Measurements from ENCODE around the gene FOXP1. TPM values are rescaled to one million over a fixed set of nuclear protein-coding genes. Genes with fewer than 3 reads are reported as not detected.

The FOXP1 gene
- total RNA-seq, 2 experiments from 2014 or later, result 66.3 to 68.8 TPM

GRCh38 chr3:71512544-71512943 is 71.0 kb downstream of the FOXP1 start:
- peaks cover 10% of the 10 kb centered on the region for H3K4me1 Mint-ChIP-seq
- H3K27ac Mint-ChIP-seq, result no peak overlapping the region
- no peak for ATAC-seq
- no peak for DNase-seq
- no peak overlapping the region for H3K4me3 Mint-ChIP-seq
- H3K27me3 Mint-ChIP-seq, result no peaks in the 10 kb centered on the region
- no peaks in the 10 kb centered on the region for H3K9me3 Mint-ChIP-seq (ENCODE audit: low read depth)
- CTCF ChIA-PET, result interaction anchor here (1.0 kb wide), 1 partner anchor 17 kb away, joined by 3 read pairs; no protein-coding TSS in a partner anchor
- no peaks in the 10 kb centered on the region for H3K36me3 Mint-ChIP-seq

- ATAC-seq (peak; percentile 76), DNase-seq (peak; percentile 48)
- H3K4me1 Mint-ChIP-seq, result peaks cover 10% of the 10 kb centered on the region
- CTCF ChIA-PET, result interaction anchor here (0.7 to 1.1 kb wide), 7 partner anchors 10 to 500 kb away, joined by 3 read pairs; no protein-coding TSS in a partner anchor
- no peak overlapping the region for H3K27ac Mint-ChIP-seq
- H3K4me3 Mint-ChIP-seq, result no peak overlapping the region
- H3K27me3 Mint-ChIP-seq, result no peaks in the 10 kb centered on the region
- no peaks in the 10 kb centered on the region for H3K36me3 Mint-ChIP-seq
- H3K9me3 Mint-ChIP-seq (ENCODE audit: low read depth), result no peaks in the 10 kb centered on the region
These were observed 71.5 kb downstream of the FOXP1 start for GRCh38 chr3:71512000-71512399.

DNA sequence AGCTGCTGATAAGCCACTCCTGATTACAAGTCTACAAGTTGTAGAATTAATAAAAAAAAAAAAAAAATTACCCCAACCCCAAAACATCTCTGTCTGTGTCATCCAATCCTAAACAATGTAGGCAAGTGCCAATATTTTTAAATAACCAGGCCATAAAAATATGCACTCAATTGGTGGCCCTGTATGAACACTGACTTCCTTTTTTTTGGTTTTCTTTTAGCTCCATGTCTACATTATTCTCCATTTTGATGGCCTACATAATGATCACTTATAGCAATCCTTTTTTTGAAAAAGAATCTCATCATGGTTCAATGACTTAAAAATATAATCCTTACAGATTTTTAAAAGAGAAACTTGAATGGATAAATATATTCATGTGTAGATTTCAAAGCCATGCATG is 72.1 kb downstream of the FOXP1 start:
- Mint-ChIP-seq H3K36me3 (no peaks in the 10 kb centered on the region), H3K9me3 (ENCODE audit: low read depth) (no peaks in the 10 kb centered on the region), H3K27me3 (no peaks in the 10 kb centered on the region), H3K4me3 (no peak overlapping the region), H3K4me1 (peaks cover 10% of the 10 kb centered on the region), H3K27ac (no peak overlapping the region)
- CTCF ChIA-PET, result interaction anchor here (0.7 to 1.1 kb wide), 8 partner anchors 11 to 500 kb away, joined by 3 read pairs; no protein-coding TSS in a partner anchor
- DNase-seq (no peak), ATAC-seq (no peak)

- DNase-seq (no peak), ATAC-seq (no peak)
- Mint-ChIP-seq H3K27ac (no peak overlapping the region), H3K4me3 (no peak overlapping the region), H3K36me3 (no peaks in the 10 kb centered on the region), H3K4me1 (peaks cover 10% of the 10 kb centered on the region), H3K9me3 (ENCODE audit: low read depth) (no peaks in the 10 kb centered on the region), H3K27me3 (no peaks in the 10 kb centered on the region)
- CTCF ChIA-PET, result interaction anchor here (0.9 to 1.1 kb wide), 4 partner anchors 11 to 499 kb away, joined by 3 read pairs; no protein-coding TSS in a partner anchor
These were observed 72.5 kb downstream of the FOXP1 start for GRCh38 chr3:71511037-71511436.

- peaks cover 10% of the 10 kb centered on the region for H3K4me1 Mint-ChIP-seq
- H3K36me3 Mint-ChIP-seq, result no peaks in the 10 kb centered on the region
- H3K4me3 Mint-ChIP-seq, result no peak overlapping the region
- ATAC-seq (no peak), DNase-seq (no peak)
- no peak overlapping the region for H3K27ac Mint-ChIP-seq
- CTCF ChIA-PET, result no interaction called here
- H3K27me3 Mint-ChIP-seq, result no peaks in the 10 kb centered on the region
- no peaks in the 10 kb centered on the region for H3K9me3 Mint-ChIP-seq (ENCODE audit: low read depth)
These were observed 73.0 kb downstream of the FOXP1 start for GRCh38 chr3:71510510-71510909.

DNA sequence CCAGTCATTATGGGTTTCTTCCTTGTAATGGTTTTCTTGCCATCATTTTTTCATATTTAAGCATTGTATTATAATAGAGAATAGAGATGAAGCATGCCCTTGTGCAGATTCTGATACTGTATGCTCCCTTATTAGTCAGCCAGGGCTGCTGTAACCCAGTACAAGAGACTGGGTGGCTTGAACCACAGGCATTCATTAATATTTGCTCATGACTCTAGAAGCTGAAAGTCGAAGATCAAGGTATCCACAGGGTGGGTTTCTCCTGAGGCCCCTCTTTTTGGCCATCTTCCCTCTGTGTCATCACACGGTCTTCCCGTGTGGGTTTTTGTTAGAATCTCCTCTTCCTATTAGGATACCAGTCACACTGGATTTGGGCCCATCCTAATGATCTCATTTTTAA is 74.5 kb downstream of the FOXP1 start:
- H3K27ac Mint-ChIP-seq, result no peak overlapping the region
- no peaks in the 10 kb centered on the region for H3K9me3 Mint-ChIP-seq (ENCODE audit: low read depth)
- H3K4me1 Mint-ChIP-seq, result peaks cover 16% of the 10 kb centered on the region
- H3K36me3 Mint-ChIP-seq, result no peaks in the 10 kb centered on the region
- DNase-seq, result no peak
- no peak overlapping the region for H3K4me3 Mint-ChIP-seq
- no peaks in the 10 kb centered on the region for H3K27me3 Mint-ChIP-seq
- CTCF ChIA-PET, result no interaction called here
- ATAC-seq, result no peak

DNA sequence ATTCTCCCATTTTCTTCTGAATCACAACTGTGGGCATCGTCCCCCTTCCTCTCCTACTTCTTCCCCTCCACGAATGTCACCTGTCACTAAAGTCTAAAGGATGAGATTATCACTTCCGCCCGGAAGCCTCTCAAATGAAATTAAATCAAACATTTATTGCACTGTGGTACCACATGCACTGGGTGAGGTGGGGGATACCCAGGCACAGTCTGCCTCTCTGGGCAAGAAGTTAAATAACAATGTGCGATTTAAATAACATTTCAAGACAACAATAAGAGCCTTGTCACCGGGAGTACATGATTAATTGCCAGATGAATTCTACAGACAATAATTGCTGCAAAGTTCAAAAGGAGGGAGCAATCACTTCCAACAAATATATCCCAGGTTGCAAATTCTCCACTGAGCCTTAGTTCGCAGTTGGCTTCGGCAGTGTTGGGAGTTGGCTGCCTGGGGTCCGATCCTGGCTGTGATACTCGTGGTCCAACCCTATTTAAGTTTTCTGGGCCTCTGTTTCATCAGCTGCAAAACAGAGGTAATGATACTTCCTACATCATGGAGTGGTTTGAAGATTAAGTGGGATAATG is 77.7 kb downstream of the FOXP1 start:
- Mint-ChIP-seq H3K27ac (no peak overlapping the region), H3K27me3 (no peaks in the 10 kb centered on the region), H3K9me3 (ENCODE audit: low read depth) (no peaks in the 10 kb centered on the region), H3K36me3 (no peaks in the 10 kb centered on the region), H3K4me3 (no peak overlapping the region), H3K4me1 (peaks cover 17% of the 10 kb centered on the region)
- no peak for DNase-seq
- CTCF ChIA-PET, result interaction anchor here (1.5 kb wide), 1 partner anchor 10 kb away, joined by 5 read pairs; no protein-coding TSS in a partner anchor
- no peak for ATAC-seq

DNA sequence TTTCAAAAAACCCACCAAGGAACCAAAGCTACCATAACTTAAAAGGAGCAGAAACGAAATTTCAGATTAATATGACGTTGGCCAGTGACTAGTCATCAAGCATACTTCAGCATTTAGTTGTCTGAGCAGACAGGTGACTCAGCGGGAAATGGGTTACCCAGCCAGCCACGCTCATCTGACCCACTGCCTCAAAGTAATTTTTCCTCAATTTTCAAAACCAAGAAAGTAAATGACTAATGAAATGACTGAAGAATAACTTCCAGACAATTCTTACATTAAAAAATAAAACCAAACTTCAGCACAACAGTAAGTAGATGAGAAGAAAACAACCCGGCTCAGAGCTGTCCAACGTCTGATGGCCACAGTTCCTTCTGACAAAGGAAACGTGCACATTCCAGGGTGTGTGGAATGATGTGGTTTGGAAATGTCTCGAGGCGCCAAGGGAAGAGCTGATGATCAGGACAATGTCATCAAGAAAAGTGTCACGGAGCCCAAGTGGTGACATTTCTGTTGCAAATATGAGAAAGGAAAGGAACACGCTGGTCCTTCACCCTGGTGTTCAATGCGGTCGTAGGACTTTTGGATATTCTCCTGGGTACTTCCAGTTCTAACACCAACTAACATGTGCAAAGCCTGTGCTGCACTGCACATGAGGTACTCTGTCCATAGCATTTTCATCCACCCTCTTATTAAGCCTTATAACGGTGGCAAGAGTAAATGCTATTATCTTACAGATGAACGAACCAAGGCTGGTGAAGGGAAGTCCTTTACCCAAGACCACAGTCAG is 79.1 kb downstream of the FOXP1 start:
- H3K9me3 Mint-ChIP-seq (ENCODE audit: low read depth), result no peaks in the 10 kb centered on the region
- CTCF ChIA-PET, result interaction anchor here (0.8 kb wide), 1 partner anchor 13 kb away, joined by 3 read pairs; no protein-coding TSS in a partner anchor
- no peaks in the 10 kb centered on the region for H3K36me3 Mint-ChIP-seq
- DNase-seq, result no peak
- H3K4me1 Mint-ChIP-seq, result peaks cover 17% of the 10 kb centered on the region
- no peaks in the 10 kb centered on the region for H3K27me3 Mint-ChIP-seq
- no peak overlapping the region for H3K27ac Mint-ChIP-seq
- H3K4me3 Mint-ChIP-seq, result no peak overlapping the region
- ATAC-seq, result peak; percentile 60

- no peak for ATAC-seq
- Mint-ChIP-seq H3K9me3 (ENCODE audit: low read depth) (no peaks in the 10 kb centered on the region), H3K4me1 (peaks cover 17% of the 10 kb centered on the region), H3K4me3 (no peak overlapping the region), H3K27me3 (no peaks in the 10 kb centered on the region), H3K36me3 (no peaks in the 10 kb centered on the region), H3K27ac (no peak overlapping the region)
- DNase-seq, result no peak
- CTCF ChIA-PET, result interaction anchor here (0.7 to 0.8 kb wide), 2 partner anchors 12 to 46 kb away, joined by 3 read pairs; no protein-coding TSS in a partner anchor
These were observed 79.8 kb downstream of the FOXP1 start for GRCh38 chr3:71503525-71504249.

DNA sequence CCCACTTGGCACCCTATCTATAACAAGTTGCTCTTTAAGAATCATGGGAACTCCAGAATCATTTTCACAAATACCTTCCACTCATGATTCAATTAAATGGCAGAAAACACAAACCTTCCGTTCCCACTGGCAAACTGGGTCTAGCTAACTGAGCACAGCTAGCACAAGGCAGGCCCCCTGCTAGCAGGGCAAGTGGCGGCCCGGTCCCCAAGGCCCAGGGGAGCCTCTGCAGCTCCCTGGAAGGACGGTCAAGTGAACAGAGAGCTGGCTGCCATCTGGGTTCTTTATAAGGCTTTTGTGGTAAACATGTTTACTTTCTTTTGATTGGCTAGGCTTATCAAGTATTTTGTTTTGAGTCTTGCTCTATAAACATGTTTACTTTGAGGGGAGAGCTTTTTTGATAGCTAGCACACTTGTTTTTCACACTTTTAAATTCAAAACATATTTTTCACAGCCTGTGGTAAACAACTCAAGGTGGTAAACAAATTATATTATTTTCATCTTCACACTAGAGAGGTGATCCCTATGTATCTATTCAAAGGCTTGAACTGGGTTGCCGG is 81.4 kb downstream of the FOXP1 start:
- H3K4me1 Mint-ChIP-seq, result peaks cover 21% of the 10 kb centered on the region
- H3K27ac Mint-ChIP-seq, result no peak overlapping the region
- DNase-seq (no peak), ATAC-seq (no peak)
- H3K9me3 Mint-ChIP-seq (ENCODE audit: low read depth), result no peaks in the 10 kb centered on the region
- CTCF ChIA-PET, result no interaction called here
- no peak overlapping the region for H3K4me3 Mint-ChIP-seq
- H3K36me3 Mint-ChIP-seq, result no peaks in the 10 kb centered on the region
- H3K27me3 Mint-ChIP-seq, result no peaks in the 10 kb centered on the region

- no peak for DNase-seq
- Mint-ChIP-seq H3K9me3 (ENCODE audit: low read depth) (no peaks in the 10 kb centered on the region), H3K36me3 (peaks cover 2% of the 10 kb centered on the region), H3K27me3 (no peaks in the 10 kb centered on the region), H3K4me3 (no peak overlapping the region), H3K4me1 (peaks cover 34% of the 10 kb centered on the region), H3K27ac (no peak overlapping the region)
- CTCF ChIA-PET, result no interaction called here
- ATAC-seq, result no peak
These were observed 82.8 kb downstream of the FOXP1 start for GRCh38 chr3:71500696-71501095.

GRCh38 chr3:71499227-71499876 is 84.2 kb downstream of the FOXP1 start:
- Mint-ChIP-seq H3K4me1 (peaks cover 42% of the 10 kb centered on the region), H3K9me3 (ENCODE audit: low read depth) (no peaks in the 10 kb centered on the region), H3K4me3 (no peak overlapping the region), H3K27ac (no peak overlapping the region), H3K36me3 (peaks cover 3% of the 10 kb centered on the region), H3K27me3 (no peaks in the 10 kb centered on the region)
- no peak for DNase-seq
- CTCF ChIA-PET, result interaction anchor here (0.9 kb wide), 1 partner anchor 16 kb away, joined by 3 read pairs; no protein-coding TSS in a partner anchor
- no peak for ATAC-seq

GRCh38 chr3:71498543-71498942 is 85.0 kb downstream of the FOXP1 start:
- DNase-seq (no peak), ATAC-seq (no peak)
- H3K27me3 Mint-ChIP-seq, result no peaks in the 10 kb centered on the region
- H3K4me1 Mint-ChIP-seq, result peaks cover 38% of the 10 kb centered on the region
- peaks cover 3% of the 10 kb centered on the region for H3K36me3 Mint-ChIP-seq
- H3K4me3 Mint-ChIP-seq, result no peak overlapping the region
- CTCF ChIA-PET, result interaction anchor here (0.9 to 1.6 kb wide), 2 partner anchors 15 to 54 kb away, joined by 3 to 6 read pairs; no protein-coding TSS in a partner anchor
- no peak overlapping the region for H3K27ac Mint-ChIP-seq
- H3K9me3 Mint-ChIP-seq (ENCODE audit: low read depth), result no peaks in the 10 kb centered on the region
